Measurements from ENCODE around the gene HBP1.
"Not testable (repeated sequence)": the region's sequence is repeated elsewhere in the genome, so short reads cannot be mapped to it uniquely, and the experiment has no call there.

Gene HBP1

DNA sequence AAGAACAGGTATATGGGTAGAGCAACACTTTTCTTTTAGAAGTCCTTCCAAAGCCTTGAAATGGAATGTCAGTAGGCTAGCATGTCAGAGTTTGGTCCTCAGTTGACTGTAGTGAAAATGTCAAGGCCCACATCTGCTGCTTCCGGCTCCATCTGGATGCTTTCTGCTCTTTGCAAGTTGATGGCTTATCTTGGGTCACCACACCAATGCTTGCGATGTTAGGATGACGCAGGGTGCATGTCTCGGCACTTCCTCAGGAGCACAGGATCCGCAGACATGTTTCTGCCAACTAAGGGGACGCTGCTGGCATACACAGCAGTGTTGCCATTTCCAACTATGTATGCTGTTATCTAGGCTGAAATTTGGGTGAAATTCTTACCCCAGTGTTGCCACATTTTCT, 14.0 kb upstream of the HBP1 start:
- in situ Hi-C loops (cut with HindIII; ENCODE audit: low sequenced_read_pairs): no loop called here

DNA sequence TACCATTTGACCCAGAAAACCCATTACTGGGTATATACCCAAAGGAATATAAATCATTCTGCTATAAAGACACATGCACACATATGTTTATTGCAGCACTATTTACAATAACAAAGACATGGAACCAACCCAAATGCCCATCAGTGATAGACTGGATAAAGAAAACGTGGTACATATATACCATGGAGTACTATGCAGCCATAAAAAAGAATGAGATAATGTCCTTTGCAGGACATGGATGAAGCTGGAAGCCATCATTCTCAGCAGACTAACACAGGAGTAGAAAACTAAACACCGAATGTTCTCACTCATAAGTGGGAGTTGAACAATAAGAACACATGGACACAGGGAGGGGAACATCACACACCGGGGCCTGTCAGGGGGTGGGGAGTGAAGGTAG, 13.1 kb upstream of the HBP1 start:
- in situ Hi-C loops (cut with HindIII; ENCODE audit: low sequenced_read_pairs): not testable (repeated sequence)

GRCh38 chr7:107157091-107157490, 11.7 kb upstream of the HBP1 start:
- in situ Hi-C loops (cut with HindIII; ENCODE audit: low sequenced_read_pairs): no loop called here

DNA sequence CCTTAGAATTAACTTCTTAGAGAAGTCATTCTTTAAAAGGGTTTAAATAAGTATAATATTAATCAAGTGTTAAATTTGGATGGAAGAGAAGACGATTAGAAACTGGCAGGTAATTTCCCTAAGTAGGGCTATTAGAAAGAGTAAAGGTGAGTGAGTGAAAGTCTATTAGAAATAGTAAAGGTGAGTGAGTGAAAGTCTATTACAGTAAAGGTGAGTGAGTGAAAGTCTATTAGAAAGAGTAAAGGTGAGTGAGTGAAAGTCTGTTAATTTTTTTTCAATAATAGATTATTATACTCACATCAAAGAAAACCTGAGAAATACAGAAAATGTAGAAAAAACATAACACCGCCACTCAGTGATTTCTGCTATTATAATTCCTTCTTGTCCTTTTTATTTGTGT, 10.8 kb upstream of the HBP1 start:
- in situ Hi-C loops (cut with HindIII; ENCODE audit: low sequenced_read_pairs): no loop called here

- in situ Hi-C loops (cut with HindIII; ENCODE audit: low sequenced_read_pairs): no loop called here
Measured at GRCh38 chr7:107160389-107160788, 8.4 kb upstream of the HBP1 start.

- in situ Hi-C loops (cut with HindIII; ENCODE audit: low sequenced_read_pairs): no loop called here
Measured at GRCh38 chr7:107161415-107161814, 7.4 kb upstream of the HBP1 start.

GRCh38 chr7:107162475-107162874, 6.3 kb upstream of the HBP1 start:
- in situ Hi-C loops (cut with HindIII; ENCODE audit: low sequenced_read_pairs): no loop called here

GRCh38 chr7:107164092-107164491, 4.7 kb upstream of the HBP1 start:
- in situ Hi-C loops (cut with HindIII; ENCODE audit: low sequenced_read_pairs): no loop called here

GRCh38 chr7:107165341-107165740, 3.5 kb upstream of the HBP1 start:
- in situ Hi-C loops (cut with HindIII; ENCODE audit: low sequenced_read_pairs): no loop called here

DNA sequence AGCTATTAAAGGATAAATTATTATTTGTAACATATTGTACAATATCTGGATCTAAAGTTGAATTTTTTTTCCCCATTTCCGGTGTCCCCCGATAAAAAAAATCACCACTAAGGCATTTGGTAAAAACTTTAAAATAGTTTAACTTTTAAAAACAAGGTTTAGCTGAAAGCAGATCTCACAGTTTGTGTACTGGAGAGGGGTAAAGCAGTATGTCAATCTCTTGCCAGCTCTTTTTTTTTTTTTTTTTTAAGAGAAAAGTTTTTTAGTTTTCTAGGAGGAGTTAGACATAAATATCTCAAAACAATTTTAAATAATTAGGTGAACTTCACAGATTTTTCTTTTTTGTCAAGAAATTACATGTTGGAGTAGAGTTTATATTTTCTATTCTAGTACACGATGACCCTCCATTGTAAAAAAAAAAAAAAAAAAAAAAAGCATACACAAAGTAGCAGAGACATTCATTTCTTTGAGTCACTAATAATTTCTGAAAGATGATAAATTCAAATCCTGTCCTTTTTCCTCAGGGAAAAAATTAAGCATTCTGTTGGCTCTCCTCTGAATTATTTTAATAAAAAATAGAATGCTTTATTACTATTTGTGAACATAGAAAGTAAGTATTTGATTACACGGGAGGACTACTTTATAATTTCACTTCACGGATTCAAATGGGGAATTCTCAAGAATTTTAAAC, 1.9 kb upstream of the HBP1 start:
- in situ Hi-C loops (cut with HindIII; ENCODE audit: low sequenced_read_pairs): no loop called here

- in situ Hi-C loops (cut with HindIII; ENCODE audit: low sequenced_read_pairs): no loop called here
Measured at GRCh38 chr7:107167483-107168232, 1.1 kb upstream of the HBP1 start.

GRCh38 chr7:107169120-107170050, 582 bp downstream of the HBP1 start:
- in situ Hi-C loops (cut with HindIII; ENCODE audit: low sequenced_read_pairs): no loop called here

- in situ Hi-C loops (cut with HindIII; ENCODE audit: low sequenced_read_pairs): no loop called here
Measured at GRCh38 chr7:107170051-107170915, 1.5 kb downstream of the HBP1 start.

DNA sequence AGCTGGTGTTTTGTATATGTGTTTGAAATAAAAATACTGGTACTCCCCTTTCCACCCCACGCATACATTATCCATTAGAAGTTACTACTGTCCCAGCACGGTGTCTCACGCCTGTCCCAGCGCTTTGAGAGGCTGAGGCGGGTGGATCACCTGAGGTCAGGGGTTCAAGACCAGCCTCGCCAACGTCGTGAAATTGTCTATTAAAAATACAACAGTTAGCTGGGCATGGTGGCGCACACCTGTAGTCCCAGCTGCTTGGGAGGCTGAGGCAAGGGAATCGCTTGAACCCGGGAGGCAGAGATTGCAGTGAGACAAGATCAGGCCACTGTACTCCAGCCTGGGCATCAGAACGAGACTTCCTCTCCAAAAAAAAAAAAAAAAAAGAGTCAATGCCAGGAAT, 2.7 kb downstream of the HBP1 start:
- in situ Hi-C loops (cut with HindIII; ENCODE audit: low sequenced_read_pairs): no loop called here

DNA sequence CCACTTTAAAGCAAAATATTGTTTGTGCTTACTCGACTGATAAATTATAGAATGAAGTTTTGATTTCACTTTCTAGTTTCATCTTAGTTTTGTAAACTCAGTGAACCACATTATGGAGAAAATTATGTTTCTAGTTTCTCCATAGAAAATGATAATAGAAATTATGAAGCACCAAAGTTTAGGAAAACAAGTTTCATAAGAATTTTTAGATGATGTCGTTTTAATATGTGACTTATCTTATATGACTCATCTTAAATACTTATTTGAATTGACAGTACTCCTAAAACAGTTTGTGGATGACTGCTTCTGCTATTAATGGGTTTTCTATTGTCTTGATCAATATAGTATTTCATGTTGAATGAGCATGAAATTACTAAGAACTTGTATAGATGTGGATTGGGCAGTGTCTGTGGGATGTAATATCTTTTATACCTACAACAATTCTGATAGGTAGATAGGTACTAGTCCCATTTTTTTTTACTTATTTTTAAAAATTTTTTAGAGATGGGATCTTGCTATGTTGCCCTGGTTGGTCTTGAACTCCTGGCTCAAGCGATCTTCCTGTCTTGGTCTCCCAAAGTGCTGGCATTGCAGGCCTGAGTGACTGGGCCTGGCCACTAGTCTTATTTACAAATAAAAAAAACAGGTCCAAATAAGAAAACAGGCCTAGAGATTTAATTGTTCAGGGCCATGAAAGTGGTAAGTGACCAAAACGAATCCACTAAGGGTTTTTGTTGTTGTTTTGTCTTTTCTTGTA, 3.7 kb downstream of the HBP1 start:
- in situ Hi-C loops (cut with HindIII; ENCODE audit: low sequenced_read_pairs): no loop called here

GRCh38 chr7:107173191-107173590, 4.4 kb downstream of the HBP1 start:
- in situ Hi-C loops (cut with HindIII; ENCODE audit: low sequenced_read_pairs): no loop called here

- in situ Hi-C loops (cut with HindIII; ENCODE audit: low sequenced_read_pairs): no loop called here
Measured at GRCh38 chr7:107173691-107174406, 5.0 kb downstream of the HBP1 start.

GRCh38 chr7:107179326-107180164, 10.7 kb downstream of the HBP1 start:
- in situ Hi-C loops (cut with HindIII; ENCODE audit: low sequenced_read_pairs): no loop called here

All from DLD1 (cell line).